Measurements from ENCODE around the gene PTPRE. TPM values are rescaled to one million over a fixed set of nuclear protein-coding genes. Genes with fewer than 3 reads are reported as not detected.

Gene PTPRE
- total RNA-seq, 1 experiment from 2014 or later = 0.70 TPM

DNA sequence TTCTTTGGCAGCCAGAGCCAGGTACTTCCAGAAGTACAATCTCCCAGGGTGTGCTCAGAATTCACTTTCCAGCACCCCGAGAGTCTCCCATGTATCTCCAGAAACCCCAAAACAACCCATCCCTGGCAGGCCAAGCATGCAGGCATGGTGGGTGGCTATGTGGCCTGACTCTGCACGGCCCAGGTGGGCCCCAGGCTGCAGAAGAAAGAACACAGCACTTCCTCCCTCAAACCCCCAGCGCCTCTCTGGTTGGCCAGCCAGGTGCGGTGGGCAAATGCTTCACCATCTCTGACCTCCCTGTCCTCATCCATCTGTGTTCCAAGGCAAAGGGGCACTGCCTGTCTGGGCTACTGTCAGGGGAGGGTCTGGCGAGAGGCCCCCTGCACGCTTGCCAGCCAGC lies 119.0 kb downstream of the PTPRE start:
- Histone ChIP-seq H3K4me1 (ENCODE audit: insufficient read depth, low read length) (no peaks in the 10 kb centered on the region), H2AFZ (ENCODE audit: low read length) (no peak overlapping the region), H3K23ac (ENCODE audit: insufficient read length, low read depth, low read length) (no peak overlapping the region), H3K27ac (ENCODE audit: insufficient read length, low read depth, low read length) (no peak overlapping the region), H4K8ac (replicated peaks; ENCODE audit: insufficient read length, low read depth, low read length) (no peak overlapping the region), H4K20me1 (ENCODE audit: control insufficient read depth, insufficient read depth, insufficient read length) (no peaks in the 10 kb centered on the region), H3K79me2 (ENCODE audit: insufficient read depth, low read length) (no peaks in the 10 kb centered on the region), H4K91ac (ENCODE audit: insufficient read length, low read depth, low read length) (no peak overlapping the region), H3K4ac (ENCODE audit: low read depth, low read length) (no peak overlapping the region), H3K14ac (ENCODE audit: insufficient read depth, low read length) (no peak overlapping the region; the same call in 1 of the 2 replicates), H2AK5ac (ENCODE audit: insufficient read length, low read length) (no peak overlapping the region), H3K4me2 (ENCODE audit: insufficient read depth, insufficient read length, low read length) (no peak overlapping the region), H2BK12ac (ENCODE audit: insufficient read length, low read depth, low read length) (no peak overlapping the region), H3K23me2 (ENCODE audit: insufficient read length, low read depth, low read length, poor library complexity, severe bottlenecking) (no peaks in the 10 kb centered on the region), H3K9ac (ENCODE audit: extremely low read depth, insufficient read length, low read length) (no peak overlapping the region), H3K56ac (ENCODE audit: insufficient read length, low read depth, low read length) (no peak overlapping the region), H3T11ph (ENCODE audit: low read length) (no peak overlapping the region), H3K18ac (ENCODE audit: insufficient read length, low read depth, low read length) (no peak overlapping the region), H3K9me3 (ENCODE audit: control insufficient read depth, low read depth, low read length) (no peaks in the 10 kb centered on the region), H2BK15ac (ENCODE audit: low read depth, low read length) (no peak overlapping the region), H4K5ac (ENCODE audit: insufficient read length, low read depth, low read length) (no peak overlapping the region), H2BK20ac (ENCODE audit: low read depth, low read length, poor library complexity, severe bottlenecking) (no peak overlapping the region), H2BK120ac (ENCODE audit: low read depth, low read length, poor library complexity, severe bottlenecking) (no peak overlapping the region), H3K27me3 (ENCODE audit: insufficient read depth, low read length) (no peaks in the 10 kb centered on the region), H3K79me1 (ENCODE audit: insufficient read depth, low read depth, low read length, poor library complexity, severe bottlenecking) (no peaks in the 10 kb centered on the region), H2BK5ac (ENCODE audit: insufficient read length, low read length) (no peak overlapping the region)
- no peak for DNase-seq
- Mint-ChIP-seq H3K4me3 (no peak overlapping the region), H3K27me3 (ENCODE audit: low read depth) (no peaks in the 10 kb centered on the region; the same call in none of the 2 replicates), H3K4me1 (peaks cover 8 to 14% of the 10 kb centered on the region in 2 experiments; a peak in 3 of 4 replicates), H3K9me3 (no peaks in the 10 kb centered on the region), H3K36me3 (ENCODE audit: insufficient read depth in 1 of 3, low read depth in 3 of 3) (no peaks in the 10 kb centered on the region), H3K27ac (0 out of 7 replicates have a peak overlapping the region, but pooled peaks of 1 of the 3 experiments have one; percentile 28)
- no CpG with 5 or more reads among the region's 6 CpGs for whole genome bisulfite sequencing (ENCODE audit: extremely low coverage, insufficient read length, low lambda C conversion rate)
- TF ChIP-seq, protein P1, sequence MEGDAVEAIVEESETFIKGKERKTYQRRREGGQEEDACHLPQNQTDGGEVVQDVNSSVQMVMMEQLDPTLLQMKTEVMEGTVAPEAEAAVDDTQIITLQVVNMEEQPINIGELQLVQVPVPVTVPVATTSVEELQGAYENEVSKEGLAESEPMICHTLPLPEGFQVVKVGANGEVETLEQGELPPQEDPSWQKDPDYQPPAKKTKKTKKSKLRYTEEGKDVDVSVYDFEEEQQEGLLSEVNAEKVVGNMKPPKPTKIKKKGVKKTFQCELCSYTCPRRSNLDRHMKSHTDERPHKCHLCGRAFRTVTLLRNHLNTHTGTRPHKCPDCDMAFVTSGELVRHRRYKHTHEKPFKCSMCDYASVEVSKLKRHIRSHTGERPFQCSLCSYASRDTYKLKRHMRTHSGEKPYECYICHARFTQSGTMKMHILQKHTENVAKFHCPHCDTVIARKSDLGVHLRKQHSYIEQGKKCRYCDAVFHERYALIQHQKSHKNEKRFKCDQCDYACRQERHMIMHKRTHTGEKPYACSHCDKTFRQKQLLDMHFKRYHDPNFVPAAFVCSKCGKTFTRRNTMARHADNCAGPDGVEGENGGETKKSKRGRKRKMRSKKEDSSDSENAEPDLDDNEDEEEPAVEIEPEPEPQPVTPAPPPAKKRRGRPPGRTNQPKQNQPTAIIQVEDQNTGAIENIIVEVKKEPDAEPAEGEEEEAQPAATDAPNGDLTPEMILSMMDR (conservative IDR thresholded peaks at IDR 0.05) = no peak

Measured in H9 (cell line).